ENCODE measurements around the gene FRS2. TPM values are rescaled to one million over a fixed set of nuclear protein-coding genes. Genes with fewer than 3 reads are reported as not detected.
"Not testable (repeated sequence)": the region's sequence is repeated elsewhere in the genome, so short reads cannot be mapped to it uniquely, and the experiment has no call there.

FRS2 gene, protein sequence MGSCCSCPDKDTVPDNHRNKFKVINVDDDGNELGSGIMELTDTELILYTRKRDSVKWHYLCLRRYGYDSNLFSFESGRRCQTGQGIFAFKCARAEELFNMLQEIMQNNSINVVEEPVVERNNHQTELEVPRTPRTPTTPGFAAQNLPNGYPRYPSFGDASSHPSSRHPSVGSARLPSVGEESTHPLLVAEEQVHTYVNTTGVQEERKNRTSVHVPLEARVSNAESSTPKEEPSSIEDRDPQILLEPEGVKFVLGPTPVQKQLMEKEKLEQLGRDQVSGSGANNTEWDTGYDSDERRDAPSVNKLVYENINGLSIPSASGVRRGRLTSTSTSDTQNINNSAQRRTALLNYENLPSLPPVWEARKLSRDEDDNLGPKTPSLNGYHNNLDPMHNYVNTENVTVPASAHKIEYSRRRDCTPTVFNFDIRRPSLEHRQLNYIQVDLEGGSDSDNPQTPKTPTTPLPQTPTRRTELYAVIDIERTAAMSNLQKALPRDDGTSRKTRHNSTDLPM
- 17.8 and 34.4 TPM in 2 replicates for total RNA-seq (2014; rRNA removed; shearing (Covaris generic))

GRCh38 chr12:69470189-69471075, at the start of gene FRS2:
Gene FRS2 (plus strand): TSS chr12:69470388. CDS start chr12:69569031, 98,643 bp downstream.
- peak; percentile 78 for DNase-seq (ENCODE audit: low spot score)

DNA sequence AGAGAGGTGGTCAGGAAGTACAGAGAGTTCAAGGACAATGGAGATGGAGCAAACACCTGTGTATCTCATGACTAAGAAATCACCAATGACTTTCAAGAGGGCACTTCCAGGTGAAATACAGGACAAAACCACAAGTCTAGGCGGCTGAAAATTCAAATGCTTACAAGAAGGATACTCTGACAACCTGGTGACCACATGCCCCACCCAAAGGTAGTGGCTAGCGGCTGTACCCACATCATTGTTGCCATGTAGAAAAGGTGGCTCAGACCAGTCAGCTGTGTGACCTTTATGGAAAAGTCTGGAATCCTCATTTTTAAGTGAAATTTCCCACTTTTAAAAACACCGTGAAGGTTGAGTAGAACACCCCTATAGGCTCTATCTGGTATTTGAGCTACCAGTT, 48.6 kb upstream of the FRS2 start:
- no peak for DNase-seq (ENCODE audit: low spot score)

GRCh38 chr12:69423037-69423905, 46.9 kb upstream of the FRS2 start:
- DNase-seq (ENCODE audit: low spot score): no peak

DNA sequence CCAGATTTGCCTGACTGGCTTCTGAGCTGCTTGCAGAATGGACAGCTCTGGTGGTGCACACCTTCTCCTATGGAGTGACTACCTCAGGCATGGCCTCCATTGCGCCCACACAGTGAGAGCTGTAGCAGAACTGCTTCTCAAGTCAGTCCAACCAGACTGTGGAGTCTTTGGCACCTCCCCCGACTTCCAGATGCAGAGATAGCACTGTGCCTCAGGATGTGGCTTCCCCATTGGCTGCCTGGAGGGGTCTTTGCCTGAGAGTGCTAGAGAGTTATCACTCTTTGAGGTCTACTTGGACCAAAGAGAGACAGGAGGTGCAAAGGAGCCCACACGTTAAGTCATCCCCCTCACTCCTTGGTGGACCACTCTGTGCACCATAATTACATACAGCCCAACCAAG, 44.8 kb upstream of the FRS2 start:
- no peak for DNase-seq (ENCODE audit: low spot score)

GRCh38 chr12:69428351-69429073, 41.7 kb upstream of the FRS2 start:
- DNase-seq (ENCODE audit: low spot score): no peak

DNA sequence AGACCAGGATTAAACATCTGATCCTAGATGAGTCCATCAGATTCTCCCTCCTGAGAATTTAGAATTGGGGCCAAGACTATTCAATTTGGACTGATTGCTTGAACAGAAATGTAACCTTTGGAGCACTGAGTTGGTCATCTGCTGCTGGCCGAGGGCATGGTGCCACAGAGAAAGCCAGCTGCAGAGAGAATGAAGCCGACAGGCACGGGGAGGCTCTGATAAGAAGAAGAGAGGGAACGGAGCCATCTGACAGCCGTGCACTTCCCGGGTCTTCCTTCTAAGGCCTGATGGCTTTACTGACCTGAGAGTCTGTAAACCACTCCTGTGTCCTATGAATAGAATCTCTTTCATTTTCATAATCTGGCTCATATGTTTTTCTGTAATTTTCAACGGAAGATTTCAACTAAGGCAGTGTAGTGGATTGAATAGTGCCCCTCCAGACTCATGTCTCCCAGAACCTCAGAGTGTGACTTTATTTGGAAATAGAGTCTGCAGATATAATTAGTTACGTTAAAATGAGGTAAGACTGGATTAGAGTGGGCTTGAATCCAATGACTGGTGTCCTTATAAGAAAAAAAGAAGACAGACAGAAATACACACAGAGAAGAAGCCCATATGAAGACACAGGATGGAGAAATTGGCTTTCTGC, 39.1 kb upstream of the FRS2 start:
- DNase-seq (ENCODE audit: low spot score): no peak

DNA sequence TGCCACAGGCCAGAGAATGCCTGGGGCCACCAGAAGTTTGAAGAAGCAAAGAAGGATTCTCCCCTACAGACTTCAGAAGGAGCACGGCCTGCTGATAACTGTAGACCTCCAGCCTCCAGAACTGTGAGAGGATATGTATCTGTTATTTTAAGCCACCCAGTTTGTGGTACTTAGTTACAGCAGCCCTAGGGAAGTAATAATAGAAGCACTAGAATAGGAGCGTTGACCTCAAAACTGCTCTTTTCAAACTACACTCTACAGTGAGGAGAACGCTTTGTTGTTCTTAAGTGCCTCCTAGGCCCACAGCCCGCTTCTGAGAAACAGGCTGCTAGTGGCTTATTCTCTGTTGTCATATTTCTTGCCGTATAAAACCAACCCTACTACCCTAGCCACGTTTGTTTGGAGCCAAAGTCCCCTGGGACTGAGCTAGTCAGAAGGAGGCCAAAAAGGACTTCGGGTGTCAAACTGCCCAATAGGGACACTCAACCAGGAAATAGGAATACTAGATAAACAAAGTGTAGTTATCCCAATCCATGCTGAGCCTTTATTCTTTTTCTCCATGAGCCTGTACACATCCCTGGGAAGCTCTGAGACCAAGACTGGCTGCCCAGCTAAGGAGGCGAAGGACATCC, 38.5 kb upstream of the FRS2 start:
- DNase-seq (ENCODE audit: low spot score): no peak

- no peak for DNase-seq (ENCODE audit: low spot score)
Observed at GRCh38 chr12:69433653-69434052, 36.5 kb upstream of the FRS2 start.

DNA sequence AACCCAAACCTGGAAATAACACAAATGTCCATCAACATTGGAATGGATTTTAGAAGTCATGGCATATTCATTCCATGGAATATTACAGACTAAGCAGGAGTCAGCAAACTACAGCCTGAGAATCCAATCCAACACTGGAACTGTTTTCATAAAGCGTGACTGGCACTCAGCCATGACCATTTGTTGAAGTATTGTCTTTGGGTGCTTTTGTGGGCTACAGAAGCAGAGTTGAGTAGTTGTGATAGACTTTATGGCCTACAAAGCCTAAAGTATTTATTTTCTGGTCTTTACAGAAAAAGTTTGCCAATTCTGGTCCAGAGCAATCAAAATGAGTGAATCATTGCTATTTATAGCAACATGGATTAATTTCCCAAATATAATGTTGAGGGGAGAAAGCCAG, 34.5 kb upstream of the FRS2 start:
- DNase-seq (ENCODE audit: low spot score): no peak

DNA sequence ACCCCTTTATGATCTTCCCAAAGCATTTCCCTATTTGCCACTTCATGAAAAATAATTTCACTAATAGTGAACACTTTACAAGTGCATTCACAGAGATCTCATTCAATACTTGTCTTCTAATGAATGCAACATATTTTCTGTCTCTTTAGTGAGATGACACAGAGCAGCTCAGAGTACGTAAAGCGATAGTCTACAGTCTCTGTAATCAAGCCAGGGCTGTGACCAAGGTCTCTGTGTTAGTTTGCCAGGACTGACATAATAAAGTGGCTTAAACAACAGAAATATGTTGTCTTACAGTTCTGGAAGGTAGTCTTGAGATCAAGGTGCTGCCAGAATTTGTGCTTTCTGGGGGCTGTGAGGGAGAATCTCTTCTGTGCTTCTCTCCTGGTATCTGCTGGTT, 33.1 kb upstream of the FRS2 start:
- DNase-seq (ENCODE audit: low spot score): no peak

DNA sequence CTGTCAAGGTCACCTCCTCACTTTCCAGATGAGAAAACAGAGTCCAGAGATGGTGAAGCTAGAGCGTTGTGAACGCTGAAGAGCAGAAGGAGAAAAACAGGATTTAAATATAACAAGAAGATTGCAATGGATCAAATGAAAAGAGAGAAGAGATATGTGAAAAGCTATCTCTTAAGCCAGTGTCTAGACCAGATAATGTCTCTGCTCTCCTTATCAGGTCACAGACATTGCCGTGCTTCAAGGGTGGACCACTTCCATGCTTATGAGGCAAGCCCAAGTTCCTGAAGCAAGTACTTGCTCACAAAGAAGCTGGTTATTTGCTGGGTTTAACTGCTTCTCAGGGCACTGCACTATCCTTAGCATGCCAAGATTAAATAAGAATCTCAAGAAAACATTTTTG, 31.6 kb upstream of the FRS2 start:
- DNase-seq (ENCODE audit: low spot score): no peak

GRCh38 chr12:69440016-69440415, 30.2 kb upstream of the FRS2 start:
- no peak for DNase-seq (ENCODE audit: low spot score)

GRCh38 chr12:69440886-69441285, 29.3 kb upstream of the FRS2 start:
- DNase-seq (ENCODE audit: low spot score): no peak

- peak; percentile 5 for DNase-seq (ENCODE audit: low spot score)
Observed at GRCh38 chr12:69442894-69443293, 27.3 kb upstream of the FRS2 start.

DNA sequence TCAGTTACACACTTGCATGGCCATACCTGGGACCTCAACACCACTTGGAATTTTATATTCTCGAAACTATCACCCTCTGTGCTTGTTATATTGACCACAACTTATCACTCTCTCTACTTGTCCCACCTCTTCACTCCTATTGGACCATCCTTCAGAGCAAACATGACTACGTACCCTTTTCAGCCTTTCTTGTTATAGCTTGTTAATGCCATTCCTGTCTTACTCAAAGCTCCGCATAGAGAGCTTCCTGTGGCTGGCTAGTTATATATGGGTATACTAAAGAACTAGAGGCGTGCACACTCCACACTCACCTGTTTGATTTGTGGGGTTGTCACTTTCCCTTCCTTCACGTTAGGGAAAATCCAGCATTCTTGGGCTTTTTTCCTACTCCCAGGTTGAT, 26.3 kb upstream of the FRS2 start:
- DNase-seq (ENCODE audit: low spot score): no peak

GRCh38 chr12:69447892-69448291, 22.3 kb upstream of the FRS2 start:
- no peak for DNase-seq (ENCODE audit: low spot score)

GRCh38 chr12:69452598-69453132, 17.5 kb upstream of the FRS2 start:
- DNase-seq (ENCODE audit: low spot score): not testable (repeated sequence)

DNA sequence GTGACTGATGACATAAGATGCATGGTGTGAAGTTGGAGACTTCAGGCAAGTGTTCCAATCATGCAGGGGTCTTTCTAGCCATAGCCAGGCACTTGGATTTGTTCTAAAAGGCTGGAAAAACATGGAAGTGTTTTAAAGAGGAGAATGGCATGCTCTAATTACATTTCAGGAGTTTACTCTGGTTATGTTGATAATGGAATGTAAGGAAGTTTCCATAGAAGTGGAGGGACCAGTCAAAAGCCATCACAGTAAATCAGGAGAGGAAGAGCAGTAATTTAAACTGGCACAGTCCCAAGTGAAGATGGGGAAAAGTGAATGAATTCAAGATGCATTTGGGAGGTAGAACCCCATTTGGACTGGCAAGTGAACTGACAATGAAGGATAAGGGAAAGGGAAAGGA, 13.9 kb upstream of the FRS2 start:
- no peak for DNase-seq (ENCODE audit: low spot score)

GRCh38 chr12:69457433-69457832, 12.8 kb upstream of the FRS2 start:
- DNase-seq (ENCODE audit: low spot score): no peak

- no peak for DNase-seq (ENCODE audit: low spot score)
Observed at GRCh38 chr12:69459477-69459876, 10.7 kb upstream of the FRS2 start.

Data from H4 (cell line).